ENCODE data around the gene NDUFAF2.

NDUFAF2 gene

GRCh38 chr5:61044545-61044944, 99.5 kb downstream of the NDUFAF2 start:
- no peak overlapping the region for H3K4me3 ChIP-seq (ENCODE audit: low read depth, low read length)
- DNase-seq (ENCODE audit: low read depth) = no peak
- TF ChIP-seq CTCF (conservative IDR thresholded peaks at IDR 0.05; ENCODE audit: low read depth, low read length) = no peak

GRCh38 chr5:61047346-61047745, 102.3 kb downstream of the NDUFAF2 start:
- DNase-seq (ENCODE audit: low read depth) = no peak
- TF ChIP-seq CTCF (conservative IDR thresholded peaks at IDR 0.05; ENCODE audit: low read depth, low read length) = no peak
- H3K4me3 ChIP-seq (ENCODE audit: low read depth, low read length) = no peak overlapping the region

DNA sequence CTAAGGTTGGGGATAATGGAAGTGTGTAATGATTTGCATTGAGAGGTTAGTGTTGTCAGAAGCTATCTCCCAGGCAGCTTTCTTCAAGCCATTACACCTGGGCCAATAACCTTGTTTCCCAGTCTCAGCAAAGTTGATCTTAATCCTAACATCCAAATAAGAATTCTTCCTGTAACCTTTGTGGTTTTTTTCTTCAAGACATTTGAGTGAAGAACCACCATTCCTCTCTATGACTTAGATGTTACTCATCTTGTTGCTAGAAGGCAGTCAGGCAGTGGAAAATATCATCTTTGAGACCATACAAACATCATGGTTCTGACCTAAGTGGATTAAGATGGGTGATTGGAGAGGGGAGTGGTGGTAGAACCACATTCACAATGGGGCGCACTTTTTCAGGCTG, 103.5 kb downstream of the NDUFAF2 start:
- TF ChIP-seq CTCF (conservative IDR thresholded peaks at IDR 0.05; ENCODE audit: low read depth, low read length) = no peak
- DNase-seq (ENCODE audit: low read depth) = peak; percentile 89

DNA sequence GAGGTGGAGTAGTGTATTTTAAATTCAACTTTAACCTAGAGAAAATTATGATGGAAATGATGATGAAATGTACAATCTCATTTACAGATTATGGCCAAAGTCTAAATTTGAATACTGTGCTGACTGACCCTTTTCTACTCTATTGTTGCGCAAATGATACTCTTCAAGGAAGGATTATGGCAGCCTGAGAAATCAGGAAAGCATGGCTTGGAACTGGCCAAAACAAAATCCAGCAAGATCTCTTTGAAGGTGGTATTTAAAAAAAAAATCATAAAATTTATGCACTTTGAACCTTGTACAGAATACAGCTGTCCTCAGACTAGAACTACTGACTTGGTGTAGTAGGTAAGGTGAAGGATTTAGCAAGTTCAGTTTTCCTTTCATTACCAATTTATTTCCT, 105.3 kb downstream of the NDUFAF2 start:
- TF ChIP-seq CTCF (conservative IDR thresholded peaks at IDR 0.05; ENCODE audit: low read depth, low read length) = no peak
- DNase-seq (ENCODE audit: low read depth) = no peak
- no peak overlapping the region for H3K4me3 ChIP-seq (ENCODE audit: low read depth, low read length)

More for the DNA sequence above, 103.5 kb downstream of the NDUFAF2 start:
- no peak overlapping the region for H3K4me3 ChIP-seq (ENCODE audit: low read depth, low read length)

GRCh38 chr5:61051267-61051666, 106.3 kb downstream of the NDUFAF2 start:
- DNase-seq (ENCODE audit: low read depth) = peak; percentile 74

GRCh38 chr5:61052882-61053281, 107.9 kb downstream of the NDUFAF2 start:
- no peak overlapping the region for H3K4me3 ChIP-seq (ENCODE audit: low read depth, low read length)
- TF ChIP-seq CTCF (conservative IDR thresholded peaks at IDR 0.05; ENCODE audit: low read depth, low read length) = no peak
- DNase-seq (ENCODE audit: low read depth) = peak; percentile 85

More at GRCh38 chr5:61051267-61051666, 106.3 kb downstream of the NDUFAF2 start:
- no peak for TF ChIP-seq CTCF (conservative IDR thresholded peaks at IDR 0.05; ENCODE audit: low read depth, low read length)
- no peak overlapping the region for H3K4me3 ChIP-seq (ENCODE audit: low read depth, low read length)

GRCh38 chr5:61053937-61054336, 108.9 kb downstream of the NDUFAF2 start:
- peak; percentile 56 for DNase-seq (ENCODE audit: low read depth)
- TF ChIP-seq CTCF (conservative IDR thresholded peaks at IDR 0.05; ENCODE audit: low read depth, low read length) = no peak
- no peak overlapping the region for H3K4me3 ChIP-seq (ENCODE audit: low read depth, low read length)
